Fibroblast of lung (primary cell): ENCODE results near the gene FAM170A. TPM values are rescaled to one million over a fixed set of nuclear protein-coding genes. Genes with fewer than 3 reads are reported as not detected.

ENCODE experiments used
- DNase-seq, 2 donors: peaks; one replicate each; pipeline versions ENCODE4 v3.0.0 to v3.0.0-alpha.2; 2010; ENCODE audit warnings: low read depth in 2 of 2
- H2AFZ ChIP-seq: 2 replicates; pipeline ENCODE4 v1.5.1; 2012; ENCODE audit warnings: low read length, control low read depth, inconsistent platforms
- H3K27ac ChIP-seq: 2 replicates; pipeline ENCODE4 v1.5.1; 2011; ENCODE audit warnings: low read length, control low read depth; ENCODE audit not compliant: insufficient read depth
- H3K27me3 ChIP-seq: 2 replicates; pipeline ENCODE4 v1.5.1; 2011; ENCODE audit warnings: mild to moderate bottlenecking, low read length; ENCODE audit not compliant: control insufficient read depth, insufficient read depth
- H3K36me3 ChIP-seq: 2 replicates; pipeline ENCODE4 v1.5.1; 2011; ENCODE audit warnings: low read length; ENCODE audit not compliant: control insufficient read depth, insufficient read depth
- H3K4me1 ChIP-seq: 2 replicates; pipeline ENCODE4 v1.5.1; 2011; ENCODE audit warnings: low read length; ENCODE audit not compliant: control insufficient read depth, insufficient read depth; ENCODE audit errors: extremely low read depth
- H3K4me2 ChIP-seq: 2 replicates; pipeline ENCODE4 v1.5.1; 2011; ENCODE audit warnings: low read length, control low read depth; ENCODE audit not compliant: insufficient read depth; ENCODE audit errors: extremely low read depth
- H3K4me3 ChIP-seq, 4 experiments: fragments of 200-600 bp in 1 of 4; sonication (generic) in 1 of 4; replicated peaks in 1 of 4; 2 replicates each; pipeline ENCODE4 v1.5.1; 2011 to 2016; ENCODE audit warnings: low read length in 4 of 4, low read depth in 3 of 4, mild to moderate bottlenecking in 3 of 4, control low read depth in 2 of 4, inconsistent platforms in 1 of 4, mixed read lengths in 1 of 4; ENCODE audit not compliant: insufficient read depth in 1 of 4; ENCODE audit errors: control extremely low read depth in 1 of 4
- H3K79me2 ChIP-seq: 2 replicates; pipeline ENCODE4 v1.5.1; 2012; ENCODE audit warnings: mild to moderate bottlenecking, low read length, inconsistent platforms; ENCODE audit not compliant: control insufficient read depth, insufficient read depth
- H3K9ac ChIP-seq: 2 replicates; pipeline ENCODE4 v1.5.1; 2011; ENCODE audit warnings: mild to moderate bottlenecking, low read length, control low read depth; ENCODE audit not compliant: insufficient read depth
- H3K9me3 ChIP-seq: 2 replicates; pipeline ENCODE4 v1.5.1; 2012; ENCODE audit warnings: low read depth, low read length; ENCODE audit not compliant: control insufficient read depth, insufficient read depth
- H4K20me1 ChIP-seq: 2 replicates; pipeline ENCODE4 v1.5.1; 2011; ENCODE audit warnings: low read length; ENCODE audit not compliant: control insufficient read depth, insufficient read depth; ENCODE audit errors: extremely low read depth
- EZH2 ChIP-seq: IDR thresholded peaks from 2 replicates; pipeline ENCODE4 v1.5.1; 2012; ENCODE audit warnings: low read length, control low read depth, mild to moderate bottlenecking; ENCODE audit errors: missing control alignments
- polyA plus RNA-seq, 2 donors: library from polyadenylated mRNA; depleted of rRNA in 1 of 2; stranded (reverse) in 1 of 2; unstranded in 1 of 2; fragments of >200 nt; gene quantifications; 2 replicates each; pipeline ENCODE4 v1.2.1, GENCODE V29; 2011 to 2012; ENCODE audit warnings: missing spikeins in 1 of 2
- total RNA-seq: library from RNA; depleted of rRNA; stranded (reverse); fragments of >200 nt; gene quantifications from 2 replicates; pipeline ENCODE4 v1.2.1, GENCODE V29; 2014
- TF ChIP-seq, protein P1 (sequence below), 2 donors: IDR thresholded peaks in 1 of 2; conservative IDR thresholded peaks in 1 of 2; 1 replicate in 1 of 2; 2 replicates in 1 of 2; pipeline ENCODE4 v1.5.1; 2011 to 2012; ENCODE audit warnings: low read length in 2 of 2, control low read depth in 1 of 2, inconsistent platforms in 1 of 2, low read depth in 1 of 2, mild to moderate bottlenecking in 1 of 2

FAM170A gene
- total and polyA plus RNA-seq, 2 donors (not counting 1 experiment from before 2014, with no cell fraction given): not detected

- no peak for TF ChIP-seq EZH2
- TF ChIP-seq, protein P1, sequence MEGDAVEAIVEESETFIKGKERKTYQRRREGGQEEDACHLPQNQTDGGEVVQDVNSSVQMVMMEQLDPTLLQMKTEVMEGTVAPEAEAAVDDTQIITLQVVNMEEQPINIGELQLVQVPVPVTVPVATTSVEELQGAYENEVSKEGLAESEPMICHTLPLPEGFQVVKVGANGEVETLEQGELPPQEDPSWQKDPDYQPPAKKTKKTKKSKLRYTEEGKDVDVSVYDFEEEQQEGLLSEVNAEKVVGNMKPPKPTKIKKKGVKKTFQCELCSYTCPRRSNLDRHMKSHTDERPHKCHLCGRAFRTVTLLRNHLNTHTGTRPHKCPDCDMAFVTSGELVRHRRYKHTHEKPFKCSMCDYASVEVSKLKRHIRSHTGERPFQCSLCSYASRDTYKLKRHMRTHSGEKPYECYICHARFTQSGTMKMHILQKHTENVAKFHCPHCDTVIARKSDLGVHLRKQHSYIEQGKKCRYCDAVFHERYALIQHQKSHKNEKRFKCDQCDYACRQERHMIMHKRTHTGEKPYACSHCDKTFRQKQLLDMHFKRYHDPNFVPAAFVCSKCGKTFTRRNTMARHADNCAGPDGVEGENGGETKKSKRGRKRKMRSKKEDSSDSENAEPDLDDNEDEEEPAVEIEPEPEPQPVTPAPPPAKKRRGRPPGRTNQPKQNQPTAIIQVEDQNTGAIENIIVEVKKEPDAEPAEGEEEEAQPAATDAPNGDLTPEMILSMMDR (conservative IDR thresholded peaks at IDR 0.05 in 1 of 2, IDR thresholded peaks at IDR 0.05 in 1 of 2; ENCODE audit: low read depth in 1 of 2, low read length in 2 of 2): no peak
- no peak overlapping the region for H2AFZ ChIP-seq
- no peak overlapping the region for H3K4me2 ChIP-seq
- no peaks in the 10 kb centered on the region for H3K79me2 ChIP-seq
- H3K36me3 ChIP-seq: no peaks in the 10 kb centered on the region
- DNase-seq: no peak
- H3K9me3 ChIP-seq: no peaks in the 10 kb centered on the region
- H3K27ac ChIP-seq: no peak overlapping the region
- H3K4me1 ChIP-seq: no peaks in the 10 kb centered on the region
- no peaks in the 10 kb centered on the region for H3K27me3 ChIP-seq
- no peak overlapping the region for H3K4me3 ChIP-seq
- H3K9ac ChIP-seq: no peak overlapping the region
- H4K20me1 ChIP-seq: no peaks in the 10 kb centered on the region
Measured at GRCh38 chr5:119596046-119596445, 33.3 kb upstream of the FAM170A start.

- Histone ChIP-seq H3K9ac (no peak overlapping the region), H3K79me2 (no peaks in the 10 kb centered on the region), H3K36me3 (no peaks in the 10 kb centered on the region), H2AFZ (no peak overlapping the region), H4K20me1 (no peaks in the 10 kb centered on the region), H3K4me1 (no peaks in the 10 kb centered on the region), H3K4me2 (no peak overlapping the region), H3K27ac (no peak overlapping the region), H3K27me3 (no peaks in the 10 kb centered on the region), H3K9me3 (no peaks in the 10 kb centered on the region), H3K4me3 (no peak overlapping the region)
- TF ChIP-seq, protein P1 (conservative IDR thresholded peaks at IDR 0.05 in 1 of 2, IDR thresholded peaks at IDR 0.05 in 1 of 2; ENCODE audit: low read depth in 1 of 2, low read length in 2 of 2): no peak
- no peak for TF ChIP-seq EZH2
- DNase-seq: no peak
Measured at GRCh38 chr5:119597728-119598298, 31.5 kb upstream of the FAM170A start.

DNA sequence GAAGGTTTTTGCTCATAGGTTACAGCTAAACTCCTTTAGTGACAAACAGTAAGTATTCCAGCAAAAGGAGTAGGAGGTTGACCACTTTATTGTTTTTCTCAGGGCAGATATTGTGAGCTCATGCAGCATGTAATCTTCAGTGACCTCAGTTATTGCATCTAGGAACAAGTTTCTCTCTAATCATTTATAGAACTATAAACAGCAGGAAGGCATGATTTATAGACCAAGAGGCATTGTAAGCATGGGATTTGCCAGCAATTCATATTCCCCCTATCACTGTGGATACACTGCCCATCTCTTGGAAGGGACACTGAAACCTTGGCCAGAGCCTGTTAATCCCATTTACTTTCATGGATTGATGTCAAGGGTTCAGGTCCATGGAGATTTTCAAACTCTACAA is 15.4 kb upstream of the FAM170A start:
- Histone ChIP-seq H3K4me3 (no peak overlapping the region), H3K27ac (no peak overlapping the region), H2AFZ (no peak overlapping the region), H3K4me2 (no peak overlapping the region), H3K9me3 (no peaks in the 10 kb centered on the region), H3K4me1 (no peaks in the 10 kb centered on the region), H3K27me3 (no peaks in the 10 kb centered on the region), H3K9ac (no peak overlapping the region), H4K20me1 (no peaks in the 10 kb centered on the region), H3K79me2 (no peaks in the 10 kb centered on the region), H3K36me3 (no peaks in the 10 kb centered on the region)
- no peak for DNase-seq
- no peak for TF ChIP-seq EZH2
- TF ChIP-seq, protein P1 (conservative IDR thresholded peaks at IDR 0.05 in 1 of 2, IDR thresholded peaks at IDR 0.05 in 1 of 2; ENCODE audit: low read depth in 1 of 2, low read length in 2 of 2): no peak
